Measurements from ENCODE around the gene ATP13A4. TPM values are rescaled to one million over a fixed set of nuclear protein-coding genes. Genes with fewer than 3 reads are reported as not detected.
A peak's percentile ranks its signal among the peaks of the same experiment; 100 is the strongest.

ATP13A4 gene
- total and polyA plus RNA-seq, 8 donors: 48.4 to 262 (median 60.2) TPM

DNA sequence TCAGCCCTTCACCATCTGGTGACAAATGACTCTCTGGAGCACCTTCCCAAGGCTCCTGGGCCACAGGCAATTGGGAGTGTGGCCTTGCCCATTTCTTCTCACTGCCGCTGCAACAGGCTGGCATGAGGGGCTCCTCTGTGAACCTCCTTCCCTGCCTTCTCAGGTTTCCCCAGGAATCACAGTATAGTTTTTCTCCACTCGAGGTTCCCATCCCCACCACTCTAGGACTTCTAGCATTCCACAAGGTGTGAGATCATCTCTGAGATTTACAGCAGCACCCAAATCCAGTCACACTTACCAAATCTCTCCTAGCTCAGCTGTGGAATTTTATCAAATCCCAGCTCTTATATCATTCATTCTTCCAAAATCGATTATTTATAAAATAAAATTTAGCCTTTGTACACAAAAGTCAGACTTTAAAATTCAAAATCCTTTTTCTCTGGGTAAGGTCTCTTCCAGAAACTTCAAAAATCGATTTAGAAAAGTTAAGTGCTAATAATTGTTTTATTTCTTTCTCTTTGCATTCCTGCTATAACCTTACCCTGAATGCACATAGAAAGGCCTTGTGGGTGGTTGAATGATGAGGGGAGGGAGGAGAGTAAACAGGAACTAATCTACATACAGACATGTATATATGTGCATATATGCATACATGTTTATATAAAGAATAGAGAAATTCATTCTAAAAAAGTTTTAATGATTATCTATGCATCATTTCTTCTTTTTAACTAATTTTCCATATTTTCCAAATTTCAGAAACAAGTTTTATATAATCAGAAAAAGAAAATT lies 18.9 kb upstream of the ATP13A4 start:
- DNase-seq (no peak), ATAC-seq (no peak)
- Histone ChIP-seq H3K27ac (no peak overlapping the region), H3K9me3 (no peaks in the 10 kb centered on the region), H3K4me1 (no peaks in the 10 kb centered on the region), H3K4me3 (no peak overlapping the region), H3K27me3 (no peaks in the 10 kb centered on the region), H3K36me3 (no peaks in the 10 kb centered on the region)
- TF ChIP-seq, protein P1, sequence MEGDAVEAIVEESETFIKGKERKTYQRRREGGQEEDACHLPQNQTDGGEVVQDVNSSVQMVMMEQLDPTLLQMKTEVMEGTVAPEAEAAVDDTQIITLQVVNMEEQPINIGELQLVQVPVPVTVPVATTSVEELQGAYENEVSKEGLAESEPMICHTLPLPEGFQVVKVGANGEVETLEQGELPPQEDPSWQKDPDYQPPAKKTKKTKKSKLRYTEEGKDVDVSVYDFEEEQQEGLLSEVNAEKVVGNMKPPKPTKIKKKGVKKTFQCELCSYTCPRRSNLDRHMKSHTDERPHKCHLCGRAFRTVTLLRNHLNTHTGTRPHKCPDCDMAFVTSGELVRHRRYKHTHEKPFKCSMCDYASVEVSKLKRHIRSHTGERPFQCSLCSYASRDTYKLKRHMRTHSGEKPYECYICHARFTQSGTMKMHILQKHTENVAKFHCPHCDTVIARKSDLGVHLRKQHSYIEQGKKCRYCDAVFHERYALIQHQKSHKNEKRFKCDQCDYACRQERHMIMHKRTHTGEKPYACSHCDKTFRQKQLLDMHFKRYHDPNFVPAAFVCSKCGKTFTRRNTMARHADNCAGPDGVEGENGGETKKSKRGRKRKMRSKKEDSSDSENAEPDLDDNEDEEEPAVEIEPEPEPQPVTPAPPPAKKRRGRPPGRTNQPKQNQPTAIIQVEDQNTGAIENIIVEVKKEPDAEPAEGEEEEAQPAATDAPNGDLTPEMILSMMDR (IDR thresholded peaks at IDR 0.05): no peak
- intact Hi-C loops (cut with DNase I): loop anchor here in 1 of 2 donors (10.0 kb wide), 1 partner anchor 759 kb away; no protein-coding TSS in a partner anchor

DNA sequence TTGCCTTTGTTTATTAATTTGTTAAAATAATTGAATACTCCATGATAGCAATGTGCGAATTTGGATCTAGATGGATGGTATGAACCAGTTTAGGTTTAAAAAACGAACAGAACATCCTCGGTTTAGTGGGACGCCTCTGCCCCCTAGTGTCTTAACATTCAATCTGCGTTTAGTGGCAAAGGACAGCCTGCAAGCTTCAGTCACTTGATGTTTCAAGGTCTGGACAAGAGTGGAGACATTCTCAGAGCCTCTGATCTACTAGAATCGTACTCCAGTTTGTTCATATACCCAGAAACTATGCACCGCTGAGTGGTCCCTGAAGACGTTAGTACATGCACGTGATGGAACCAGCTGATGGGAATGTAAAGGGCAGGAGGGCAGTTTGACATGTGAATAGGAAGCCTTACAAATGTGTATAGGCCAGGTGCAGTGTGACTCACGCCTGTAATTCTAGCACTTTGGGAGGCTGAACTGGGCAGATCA lies 17.8 kb upstream of the ATP13A4 start:
- Histone ChIP-seq H3K27me3 (no peaks in the 10 kb centered on the region), H3K4me1 (no peaks in the 10 kb centered on the region), H3K4me3 (no peak overlapping the region), H3K9me3 (no peaks in the 10 kb centered on the region), H3K36me3 (no peaks in the 10 kb centered on the region), H3K27ac (no peak overlapping the region)
- TF ChIP-seq, protein P1 (IDR thresholded peaks at IDR 0.05): peak; percentile 59 to 72
- ATAC-seq: peak; percentile 95
- DNase-seq: peak in 2 of 4 donors; percentile 46 to 72
- intact Hi-C loops (cut with DNase I): loop anchor here in 1 of 2 donors (10.0 kb wide), 1 partner anchor 758 kb away; no protein-coding TSS in a partner anchor

DNA sequence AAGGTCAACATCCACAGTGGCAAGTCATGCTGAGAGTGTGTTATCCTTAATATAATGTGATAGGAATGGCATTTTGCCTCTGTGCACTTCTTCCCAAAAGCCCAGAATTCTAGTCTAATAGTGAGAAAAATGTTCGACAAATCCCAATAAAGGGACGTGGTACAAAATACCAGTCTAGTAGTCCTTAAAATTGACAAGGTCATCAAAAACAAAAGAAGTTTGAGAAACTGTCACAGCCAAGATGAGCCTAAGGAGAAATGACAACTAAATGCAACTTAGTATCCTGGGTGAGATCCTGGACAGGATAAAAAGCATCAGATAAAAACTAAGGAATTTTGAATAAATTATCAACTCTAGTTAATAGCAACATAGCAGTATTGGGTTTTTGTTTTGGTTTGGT lies 14.4 kb upstream of the ATP13A4 start:
- DNase-seq (no peak), ATAC-seq (no peak)
- Histone ChIP-seq H3K9me3 (no peaks in the 10 kb centered on the region), H3K36me3 (no peaks in the 10 kb centered on the region), H3K4me3 (no peak overlapping the region), H3K27ac (no peak overlapping the region), H3K27me3 (no peaks in the 10 kb centered on the region), H3K4me1 (no peaks in the 10 kb centered on the region)
- intact Hi-C loops (cut with DNase I): loop anchor here in 1 of 2 donors (10.0 kb wide), 1 partner anchor 104 kb away; no protein-coding TSS in a partner anchor
- TF ChIP-seq, protein P1 (IDR thresholded peaks at IDR 0.05): no peak

DNA sequence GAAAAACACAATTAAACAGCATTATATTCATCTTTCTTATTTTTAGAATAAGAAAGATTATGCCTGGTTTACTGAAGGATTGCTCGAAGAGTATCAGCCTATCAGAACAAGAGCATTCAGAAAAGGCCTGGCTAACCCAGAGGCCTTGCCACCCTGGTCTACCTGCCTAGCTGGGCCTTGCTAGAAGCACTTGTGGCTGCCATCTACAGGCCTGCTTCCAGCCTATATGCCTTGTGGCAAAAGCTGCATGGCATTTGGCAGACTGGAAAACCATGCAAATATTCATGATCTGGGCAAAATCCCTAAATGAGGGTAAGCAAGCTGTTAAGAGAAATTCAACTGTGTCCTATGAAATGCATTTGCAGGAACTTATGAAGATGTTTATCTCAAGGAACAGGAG lies 9.3 kb upstream of the ATP13A4 start:
- TF ChIP-seq, protein P1 (IDR thresholded peaks at IDR 0.05): peak in 1 of 2 donors; percentile 17
- intact Hi-C loops (cut with DNase I): loop anchor here in 1 of 2 donors (10.0 kb wide), 1 partner anchor 99 kb away; no protein-coding TSS in a partner anchor
- H3K27ac ChIP-seq: no peak overlapping the region
- H3K36me3 ChIP-seq: no peaks in the 10 kb centered on the region
- H3K27me3 ChIP-seq: no peaks in the 10 kb centered on the region
- H3K4me1 ChIP-seq: no peaks in the 10 kb centered on the region
- no peaks in the 10 kb centered on the region for H3K9me3 ChIP-seq
- peak; percentile 95 for ATAC-seq
- DNase-seq: peak in 1 of 4 donors; percentile 53
- H3K4me3 ChIP-seq: no peak overlapping the region

DNA sequence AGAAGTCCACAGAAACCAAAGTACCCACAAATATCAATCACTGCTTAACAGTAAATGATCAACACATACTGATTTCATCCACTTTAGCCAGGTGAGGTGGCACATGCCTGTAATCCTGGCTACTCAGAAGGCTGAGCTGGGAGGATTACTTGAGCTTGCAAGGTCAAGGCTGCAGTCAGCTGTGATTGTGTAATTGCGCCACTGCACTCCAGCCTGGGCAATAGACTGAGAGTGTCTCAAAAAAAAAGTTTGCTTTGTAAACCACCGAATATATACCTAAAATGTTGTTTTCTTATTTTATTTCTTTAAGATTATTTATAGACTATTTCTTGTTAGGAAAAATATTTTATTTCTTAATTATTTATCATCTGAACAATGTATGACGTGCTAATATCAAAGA lies 8.7 kb upstream of the ATP13A4 start:
- peak in 2 of 4 donors; percentile 29 to 58 for DNase-seq
- H3K9me3 ChIP-seq: no peaks in the 10 kb centered on the region
- H3K27ac ChIP-seq: no peak overlapping the region
- intact Hi-C loops (cut with DNase I): loop anchor here in 1 of 2 donors (10.0 kb wide), 1 partner anchor 99 kb away; no protein-coding TSS in a partner anchor
- TF ChIP-seq, protein P1 (IDR thresholded peaks at IDR 0.05): no peak
- ATAC-seq: peak; percentile 92
- H3K4me1 ChIP-seq: no peaks in the 10 kb centered on the region
- no peak overlapping the region for H3K4me3 ChIP-seq
- no peaks in the 10 kb centered on the region for H3K27me3 ChIP-seq
- no peaks in the 10 kb centered on the region for H3K36me3 ChIP-seq
